Erythroblast (primary cell): Measurements from ENCODE around the gene SH2D4B.
"Not testable (repeated sequence)": the region's sequence is repeated elsewhere in the genome, so short reads cannot be mapped to it uniquely, and the experiment has no call there.

Source experiments
- DNase-seq, 2 experiments: peaks; one replicate each; lab custom pipeline; 2025; lab: John Stamatoyannopoulos, UW
- GATA1 ChIP-seq: IDR thresholded peaks from 2 replicates; pipeline ENCODE4 v1.6.1; 2011; ENCODE audit warnings: low read depth, mild to moderate bottlenecking, control low read depth, low read length, moderate library complexity
- POLR2A ChIP-seq: IDR thresholded peaks from 2 replicates; pipeline ENCODE4 v1.6.1; 2011; ENCODE audit warnings: mild to moderate bottlenecking, low read length

The SH2D4B gene

GRCh38 chr10:80537086-80537735 lies 491 bp upstream of the SH2D4B start:
- no peak for DNase-seq
- TF ChIP-seq GATA1 = no peak
- no peak for TF ChIP-seq POLR2A

DNA sequence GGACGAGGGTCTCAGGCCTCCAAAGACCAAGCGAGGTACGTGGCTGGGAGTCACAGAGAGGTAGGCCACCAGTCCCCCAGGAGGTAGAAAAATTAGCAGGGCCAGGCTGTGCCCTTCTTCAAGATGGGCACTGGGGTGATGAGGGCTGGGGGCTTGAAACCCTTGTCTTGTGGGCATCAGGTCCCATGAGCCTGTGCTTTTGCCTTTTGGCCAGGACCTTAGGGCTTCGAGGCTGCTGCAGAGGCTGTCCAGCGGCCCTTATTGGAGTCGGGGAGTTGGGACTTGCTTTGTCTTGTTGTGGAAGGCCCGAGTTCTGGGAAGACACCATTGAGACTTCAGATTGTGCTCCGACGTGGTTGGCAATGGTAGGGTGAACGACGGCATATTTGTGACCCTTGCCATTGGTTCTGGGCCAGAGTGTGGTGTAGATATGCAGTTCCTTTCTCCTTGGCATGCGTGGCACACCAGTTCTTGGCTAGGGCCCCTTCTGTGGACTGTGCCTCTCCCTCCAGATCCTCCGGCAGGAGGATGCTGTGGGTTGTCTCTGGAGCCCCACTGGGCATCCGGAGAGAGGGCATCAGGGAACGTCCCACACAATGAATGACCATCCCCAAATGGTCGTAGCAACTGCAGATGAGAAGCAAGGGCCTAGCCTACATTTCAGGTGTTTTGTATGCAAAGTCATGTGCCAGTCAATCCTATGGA lies 931 bp downstream of the SH2D4B start:
- TF ChIP-seq POLR2A = no peak
- TF ChIP-seq GATA1 = no peak
- DNase-seq = no peak

GRCh38 chr10:80539421-80540031 lies 1.8 kb downstream of the SH2D4B start:
- DNase-seq = no peak

DNA sequence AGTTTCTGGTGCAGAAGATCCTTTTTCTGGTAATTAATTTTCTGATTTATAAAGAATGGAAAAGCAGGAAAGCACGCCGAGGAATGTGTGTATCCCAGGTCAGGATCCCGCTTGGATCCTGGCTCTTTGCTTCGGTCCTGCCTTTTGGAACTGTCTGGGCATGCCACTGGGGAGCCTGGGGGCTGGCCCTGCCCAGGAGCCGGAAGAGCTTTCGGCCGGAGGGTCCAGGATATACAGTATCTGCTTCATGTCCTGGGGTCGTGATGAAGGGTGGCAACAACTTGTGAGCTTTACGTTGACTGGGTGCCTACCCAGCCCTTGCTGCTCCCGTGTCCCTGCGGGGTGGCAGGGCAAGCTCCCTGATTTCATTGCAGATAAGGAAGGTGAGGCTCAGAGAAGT lies 2.4 kb downstream of the SH2D4B start:
- TF ChIP-seq POLR2A (no peak), GATA1 (no peak)
- DNase-seq = no peak

More at GRCh38 chr10:80539421-80540031, 1.8 kb downstream of the SH2D4B start:
- no peak for TF ChIP-seq GATA1
- no peak for TF ChIP-seq POLR2A

DNA sequence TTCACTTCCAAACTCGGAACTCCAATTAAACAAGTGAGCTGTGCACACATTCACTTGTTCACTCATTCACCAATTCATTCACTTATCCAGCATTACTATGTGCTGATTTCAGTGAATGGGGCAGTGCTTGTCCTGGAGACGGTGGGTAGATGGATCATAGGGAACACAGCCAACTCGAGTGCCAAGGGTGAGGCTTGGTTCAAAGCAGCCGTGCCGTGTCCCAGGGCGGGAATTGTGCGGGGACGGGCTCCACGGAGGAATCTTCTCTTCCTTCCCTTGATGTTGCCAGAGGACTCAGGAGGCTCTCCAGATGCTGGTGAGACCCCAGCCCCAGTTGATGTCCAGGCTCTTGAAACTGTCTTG lies 2.9 kb downstream of the SH2D4B start:
- TF ChIP-seq POLR2A (no peak), GATA1 (no peak)
- no peak for DNase-seq

DNA sequence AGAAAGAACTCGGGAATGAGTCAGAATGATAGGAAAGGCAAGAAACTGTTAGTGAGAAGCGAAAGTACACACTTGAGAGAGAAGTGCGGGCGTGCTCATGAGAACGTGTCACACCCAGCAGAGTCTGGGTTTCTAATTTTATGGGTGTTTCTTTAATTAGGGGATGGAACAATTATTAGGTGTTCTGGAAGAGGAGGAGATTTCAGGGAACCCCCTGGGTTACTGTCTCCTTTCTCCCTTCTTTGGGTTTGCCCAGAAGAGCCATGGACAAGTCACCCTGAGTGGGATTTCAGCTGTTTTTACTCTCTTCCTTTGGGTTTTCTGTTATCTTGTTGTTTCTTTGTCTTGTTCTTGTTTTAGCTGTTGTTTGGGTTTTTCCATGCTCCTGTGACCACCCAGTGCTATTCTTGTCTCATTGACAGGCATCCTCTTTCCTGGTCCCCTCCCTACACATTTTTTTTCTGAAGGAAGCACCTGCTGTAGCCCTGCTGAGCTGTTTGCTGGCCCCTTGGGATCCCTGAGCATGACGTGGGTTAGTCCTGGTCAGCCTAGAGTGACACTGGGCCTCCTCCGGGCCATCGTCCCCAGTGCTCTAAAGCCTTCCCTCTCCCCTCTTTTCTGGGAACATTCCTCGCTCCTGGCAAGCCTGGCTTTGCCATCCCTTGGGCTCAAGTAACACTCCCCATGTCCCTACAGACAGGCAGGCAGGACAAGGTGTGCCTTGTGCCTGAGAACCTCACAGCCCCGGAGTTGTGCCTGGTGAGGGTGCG lies 3.5 kb downstream of the SH2D4B start:
- TF ChIP-seq GATA1 = no peak
- no peak for TF ChIP-seq POLR2A
- DNase-seq = no peak

DNA sequence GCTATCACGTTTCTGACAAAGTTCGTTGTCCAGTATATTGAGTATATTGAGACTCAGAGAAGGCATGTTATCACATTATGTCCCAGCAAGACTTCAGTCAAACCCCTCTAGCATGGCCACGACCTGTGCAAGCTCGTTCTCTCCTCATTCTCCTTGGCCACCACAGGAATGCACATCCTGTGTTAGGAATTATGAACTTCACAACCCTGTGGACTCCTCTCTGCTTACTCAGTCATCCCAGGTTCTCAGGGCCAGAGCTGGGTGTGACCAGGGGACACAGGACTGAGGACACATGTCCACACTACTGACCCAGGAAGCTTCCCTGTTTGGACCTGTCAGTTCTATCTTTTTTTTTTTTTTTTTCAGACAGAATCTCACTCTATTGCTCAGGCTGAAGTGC lies 4.4 kb downstream of the SH2D4B start:
- no peak for DNase-seq
- TF ChIP-seq GATA1 = no peak
- no peak for TF ChIP-seq POLR2A

DNA sequence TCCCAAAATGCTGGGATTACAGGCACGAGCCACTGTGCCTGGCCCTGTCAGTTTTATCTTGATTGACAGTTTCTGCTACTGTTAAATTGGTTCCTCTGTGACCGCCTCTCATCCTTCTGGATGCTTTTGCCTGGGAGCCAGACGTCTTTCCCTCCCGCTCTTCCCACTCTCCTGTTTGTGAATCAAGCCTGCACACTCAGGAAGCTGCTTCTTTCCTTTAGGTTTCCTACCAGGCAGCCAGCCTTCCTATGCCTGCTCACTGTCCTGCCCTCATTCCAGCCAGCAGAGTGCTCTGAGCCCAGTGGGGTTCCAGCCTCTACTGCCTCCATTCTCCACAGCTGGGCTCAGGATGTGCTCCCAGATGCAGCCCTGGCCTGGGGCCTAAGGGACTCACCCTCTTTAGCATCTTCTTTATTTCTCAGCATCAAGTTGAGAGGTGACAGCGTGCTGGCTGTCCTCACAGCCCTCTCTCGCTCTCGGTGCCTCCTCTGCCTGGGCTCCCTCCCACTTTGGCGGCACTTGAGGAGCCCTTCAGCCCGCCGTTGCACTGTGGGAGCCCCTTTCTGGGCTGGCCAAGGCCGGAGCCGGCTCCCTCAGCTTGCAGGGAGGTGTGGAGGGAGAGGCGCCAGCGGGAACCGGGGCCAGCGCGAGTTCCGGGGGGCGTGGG lies 5.1 kb downstream of the SH2D4B start:
- no peak for DNase-seq
- TF ChIP-seq POLR2A = no peak
- no peak for TF ChIP-seq GATA1

GRCh38 chr10:80543319-80543672 lies 5.6 kb downstream of the SH2D4B start:
- not testable (repeated sequence) for DNase-seq

- no peak for DNase-seq
- TF ChIP-seq POLR2A (no peak), GATA1 (no peak)
These were observed 6.7 kb downstream of the SH2D4B start for GRCh38 chr10:80544316-80544953.

DNA sequence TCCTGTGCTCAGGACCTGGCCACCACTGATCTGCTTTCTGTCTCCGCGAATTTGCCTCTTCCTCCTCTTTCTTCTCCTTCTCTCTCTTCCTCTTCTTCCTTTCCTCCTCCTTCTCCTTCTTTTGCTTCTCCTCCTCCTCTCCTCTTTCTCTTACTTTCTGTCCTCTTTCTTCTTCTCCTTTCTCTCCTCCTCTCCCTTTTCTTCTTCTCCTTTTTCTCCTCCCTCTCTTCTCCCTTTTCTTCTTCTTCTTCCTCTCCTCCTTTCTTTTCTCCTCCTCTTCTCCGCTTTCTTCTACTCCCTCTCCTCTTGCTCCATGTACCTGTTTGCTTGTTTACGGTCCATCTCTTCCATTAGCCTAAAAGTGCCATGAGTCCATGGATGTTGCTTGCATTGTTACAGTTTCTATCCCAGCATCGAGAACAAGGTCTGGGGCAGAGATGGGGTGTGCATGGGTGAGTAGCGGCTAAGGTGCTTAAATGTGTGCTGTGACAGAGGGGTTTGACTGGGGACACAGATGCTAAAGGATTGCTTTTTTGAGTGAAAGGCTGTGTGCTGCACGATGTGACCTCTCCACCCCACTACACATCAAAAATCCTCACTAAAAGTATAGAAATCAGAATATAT lies 7.7 kb downstream of the SH2D4B start:
- no peak for DNase-seq
- TF ChIP-seq GATA1 (no peak), POLR2A (no peak)

- TF ChIP-seq POLR2A = no peak
- no peak for TF ChIP-seq GATA1
- DNase-seq = no peak
These were observed 14.5 kb downstream of the SH2D4B start for GRCh38 chr10:80552151-80552646.
